AG04449 (cell line): ENCODE data around the gene HIVEP3.
"Not testable (repeated sequence)": the region's sequence is repeated elsewhere in the genome, so short reads cannot be mapped to it uniquely, and the experiment has no call there.

Experiments
- CTCF ChIA-PET: fragments of 350-600 bp; formaldehyde crosslinking; extraction: SDS; loops from one replicate; lab custom pipeline; 2021; ENCODE audit warnings: antibody characterized with exemption; lab: Yijun Ruan, JAX
- POLR2A ChIA-PET: fragments of 400-600, 350-600 bp; formaldehyde crosslinking; extraction: SDS; loops from one replicate; lab custom pipeline; 2020; ENCODE audit warnings: antibody characterized with exemption, inconsistent platforms; lab: Yijun Ruan, JAX
- DNase-seq: peaks from one replicate; pipeline ENCODE4 v3.0.0-alpha.2; 2010; ENCODE audit warnings: low read depth, low spot score
- H3K4me3 ChIP-seq: 2 replicates; pipeline ENCODE4 v1.5.1; 2011; ENCODE audit warnings: low read depth, mild to moderate bottlenecking, control low read depth, low read length
- TF ChIP-seq, protein P1 (sequence below): IDR thresholded peaks from one replicate; pipeline ENCODE4 v1.5.1; 2011; ENCODE audit warnings: mild to moderate bottlenecking, moderate library complexity, low read length, control low read depth, inconsistent platforms; ENCODE audit not compliant: insufficient read depth; ENCODE audit errors: missing control alignments

The HIVEP3 gene

DNA sequence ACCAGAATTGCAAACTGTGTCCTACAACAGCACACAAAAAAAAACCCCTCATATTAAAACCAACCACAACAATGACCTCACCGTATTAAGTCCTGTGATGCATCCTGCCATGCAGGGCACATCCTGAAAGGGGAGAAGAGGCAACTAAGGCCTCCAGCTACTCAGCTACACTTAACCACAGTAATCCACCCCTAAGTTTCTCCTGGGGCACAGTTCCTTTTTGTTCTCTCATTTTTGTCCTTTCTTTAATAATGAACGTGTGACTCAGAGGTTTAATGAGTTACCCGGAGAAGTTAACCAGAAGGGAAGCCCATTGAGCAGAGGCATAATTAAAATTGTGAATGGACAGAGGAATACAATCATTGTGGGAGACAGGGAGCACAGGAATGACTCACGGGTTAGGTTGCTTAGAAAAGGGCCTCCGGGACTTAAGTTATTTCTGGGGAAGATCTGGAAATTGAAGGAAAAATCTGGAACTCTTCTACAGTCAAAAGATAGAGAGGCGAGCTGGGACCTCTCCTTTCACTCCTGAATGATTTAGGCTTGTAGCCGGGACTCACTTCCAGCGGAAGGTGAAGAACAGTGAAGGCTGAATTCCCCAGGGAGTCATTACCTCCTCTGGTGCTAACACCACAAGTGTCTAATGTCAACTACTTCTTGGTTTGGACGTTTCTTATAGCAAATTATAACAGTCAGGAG lies 36.9 kb upstream of the HIVEP3 start:
- CTCF ChIA-PET: no interaction called here
- peak; percentile 72 for DNase-seq
- POLR2A ChIA-PET: interaction anchor here (0.6 kb wide), 1 partner anchor 640 kb away, joined by 3 read pairs; no protein-coding TSS in a partner anchor

DNA sequence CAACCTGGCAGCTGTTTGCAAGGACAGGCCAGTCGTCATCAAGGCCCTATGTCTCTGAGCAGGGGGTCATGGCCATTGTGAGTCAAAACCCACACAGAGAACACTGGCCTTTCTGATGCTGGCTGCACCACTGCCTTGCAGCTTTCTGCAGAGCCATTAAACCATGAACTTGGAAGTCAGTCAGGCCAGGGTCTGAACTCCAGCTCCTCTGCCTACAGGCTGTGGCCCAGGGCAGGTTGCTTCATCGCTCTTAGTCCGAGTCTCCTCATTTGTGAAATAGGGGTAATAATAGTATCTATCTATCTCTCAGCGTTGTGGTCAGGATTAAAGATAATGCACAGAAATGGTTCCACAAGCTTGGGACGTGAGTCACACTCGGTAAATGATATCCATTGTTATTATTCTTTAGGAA lies 35.8 kb upstream of the HIVEP3 start:
- ChIA-PET CTCF (interaction anchor here (1.2 kb wide), 1 partner anchor 14 kb away, joined by 5 read pairs; no protein-coding TSS in a partner anchor), POLR2A (interaction anchor here (0.7 kb wide), 1 partner anchor 272 kb away, joined by 4 read pairs; no protein-coding TSS in a partner anchor)
- DNase-seq: no peak
- no peak overlapping the region for H3K4me3 ChIP-seq
- TF ChIP-seq, protein P1, sequence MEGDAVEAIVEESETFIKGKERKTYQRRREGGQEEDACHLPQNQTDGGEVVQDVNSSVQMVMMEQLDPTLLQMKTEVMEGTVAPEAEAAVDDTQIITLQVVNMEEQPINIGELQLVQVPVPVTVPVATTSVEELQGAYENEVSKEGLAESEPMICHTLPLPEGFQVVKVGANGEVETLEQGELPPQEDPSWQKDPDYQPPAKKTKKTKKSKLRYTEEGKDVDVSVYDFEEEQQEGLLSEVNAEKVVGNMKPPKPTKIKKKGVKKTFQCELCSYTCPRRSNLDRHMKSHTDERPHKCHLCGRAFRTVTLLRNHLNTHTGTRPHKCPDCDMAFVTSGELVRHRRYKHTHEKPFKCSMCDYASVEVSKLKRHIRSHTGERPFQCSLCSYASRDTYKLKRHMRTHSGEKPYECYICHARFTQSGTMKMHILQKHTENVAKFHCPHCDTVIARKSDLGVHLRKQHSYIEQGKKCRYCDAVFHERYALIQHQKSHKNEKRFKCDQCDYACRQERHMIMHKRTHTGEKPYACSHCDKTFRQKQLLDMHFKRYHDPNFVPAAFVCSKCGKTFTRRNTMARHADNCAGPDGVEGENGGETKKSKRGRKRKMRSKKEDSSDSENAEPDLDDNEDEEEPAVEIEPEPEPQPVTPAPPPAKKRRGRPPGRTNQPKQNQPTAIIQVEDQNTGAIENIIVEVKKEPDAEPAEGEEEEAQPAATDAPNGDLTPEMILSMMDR: no peak

More for the DNA sequence above, 36.9 kb upstream of the HIVEP3 start:
- TF ChIP-seq, protein P1: no peak
- no peak overlapping the region for H3K4me3 ChIP-seq

DNA sequence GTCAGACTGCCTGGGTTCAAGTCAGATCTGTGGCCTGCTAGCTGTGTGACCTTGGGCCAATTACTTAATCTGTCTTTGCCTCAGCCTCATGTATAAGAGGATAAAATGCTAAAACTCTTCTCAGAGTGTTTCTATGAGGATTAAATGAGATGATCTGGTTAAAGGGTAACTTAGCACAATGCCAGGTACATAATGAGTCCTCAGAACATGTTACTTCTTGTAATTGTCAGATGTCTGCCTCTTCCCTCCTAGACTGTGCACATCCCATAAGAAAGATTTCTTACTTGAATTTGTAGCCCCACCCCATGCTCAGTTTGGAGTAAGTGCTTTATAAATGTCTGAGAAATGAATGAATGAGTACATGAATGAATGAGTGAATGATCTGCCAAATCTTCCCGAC lies 34.6 kb upstream of the HIVEP3 start:
- no peak overlapping the region for H3K4me3 ChIP-seq
- POLR2A ChIA-PET: no interaction called here
- DNase-seq: no peak
- TF ChIP-seq, protein P1: no peak
- CTCF ChIA-PET: no interaction called here

DNA sequence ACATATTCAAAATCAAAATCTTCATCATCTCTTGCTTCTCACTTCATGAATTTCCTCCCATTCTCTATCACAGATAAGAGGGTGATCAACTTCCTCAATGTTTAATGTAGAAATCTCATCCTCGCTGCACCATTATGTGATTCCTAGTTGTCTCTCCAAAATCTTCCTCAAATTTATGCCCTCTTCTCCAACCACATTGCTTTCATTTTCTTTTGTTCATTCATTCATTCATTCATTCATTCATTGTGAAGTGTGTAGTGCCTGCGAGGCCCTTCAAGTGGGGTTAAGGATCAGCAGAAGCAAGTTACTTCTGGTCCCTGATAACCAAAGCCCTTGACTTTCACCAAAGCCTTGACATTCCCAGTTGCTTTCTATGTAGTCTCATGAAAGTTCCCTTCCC lies 33.5 kb upstream of the HIVEP3 start:
- ChIA-PET POLR2A (no interaction called here), CTCF (no interaction called here)
- no peak overlapping the region for H3K4me3 ChIP-seq
- DNase-seq: no peak
- TF ChIP-seq, protein P1: no peak

DNA sequence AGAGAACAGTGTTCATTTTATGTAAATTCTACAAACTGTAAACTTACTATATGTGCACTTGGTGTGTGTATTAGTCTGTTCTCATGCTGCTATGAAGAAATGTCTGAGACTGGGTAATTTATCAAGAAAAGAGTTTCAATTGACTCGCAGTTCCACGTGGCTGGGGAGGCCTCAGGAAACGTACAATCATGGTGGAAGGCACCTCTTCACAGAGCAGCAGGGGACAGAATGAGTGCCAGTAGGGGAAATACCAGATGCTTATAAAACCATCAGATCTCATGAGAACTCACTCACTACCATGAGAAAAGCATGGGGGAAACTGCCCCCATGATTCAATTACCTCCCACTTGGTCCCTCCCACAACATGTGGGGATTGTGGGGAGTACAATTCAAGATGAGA lies 32.8 kb upstream of the HIVEP3 start:
- DNase-seq, H3K4me3 ChIP-seq, CTCF ChIA-PET, POLR2A ChIA-PET: not testable (repeated sequence)

DNA sequence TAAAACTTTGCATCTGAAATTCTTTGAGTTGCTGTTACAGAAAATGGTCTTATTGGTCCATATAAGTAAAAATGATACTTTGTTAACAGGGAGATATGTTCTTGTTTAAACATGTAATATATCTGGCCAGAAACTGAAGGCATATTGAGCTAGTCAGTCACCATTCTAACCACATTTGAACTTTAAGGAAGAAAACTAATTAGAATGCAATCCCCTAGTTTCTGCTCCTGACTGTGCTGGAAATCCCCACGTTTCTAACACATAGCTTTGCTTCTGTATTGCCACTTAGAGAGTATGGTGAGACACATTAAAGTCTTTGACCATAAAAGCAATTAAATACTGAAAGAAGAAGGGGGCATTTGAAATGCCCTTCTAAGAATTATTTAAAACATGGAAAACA lies 32.1 kb upstream of the HIVEP3 start:
- no peak overlapping the region for H3K4me3 ChIP-seq
- POLR2A ChIA-PET: no interaction called here
- DNase-seq: no peak
- CTCF ChIA-PET: no interaction called here
- TF ChIP-seq, protein P1: no peak

DNA sequence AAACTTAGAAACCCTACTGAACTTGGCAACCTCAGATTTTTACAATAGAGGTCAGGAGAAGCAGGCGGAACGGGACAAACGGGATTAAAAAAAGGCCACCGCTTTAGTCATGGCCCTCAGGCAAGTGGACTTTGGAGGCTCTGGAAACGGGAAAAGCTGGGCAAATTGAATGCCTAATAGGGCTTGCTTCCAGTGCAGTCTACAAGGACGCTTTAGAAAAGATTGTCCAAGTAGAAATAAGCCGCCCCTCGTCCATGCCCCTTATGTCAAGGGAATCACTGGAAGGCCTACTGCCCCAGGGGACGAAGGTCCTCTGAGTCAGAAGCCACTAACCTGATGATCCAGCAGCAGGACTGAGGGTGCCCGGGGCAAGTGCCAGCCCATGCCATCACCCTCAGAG lies 27.2 kb upstream of the HIVEP3 start:
- POLR2A ChIA-PET, H3K4me3 ChIP-seq, DNase-seq, CTCF ChIA-PET: not testable (repeated sequence)
